Panc1 (cell line): ENCODE measurements around the gene MYADM. TPM values are rescaled to one million over a fixed set of nuclear protein-coding genes. Genes with fewer than 3 reads are reported as not detected.

ENCODE experiments used
- ATAC-seq: fragments of 200-7000 bp; cut with Tn5 transposase; 2 replicates; pipeline ENCODE4 v1.9.1; 2020; ENCODE audit warnings: mild to moderate bottlenecking, moderate library complexity
- BruUV-seq: library from RNA; stranded (reverse); fragments of 400-500 nt; replicated peaks from 2 replicates; lab custom pipeline; 2021; lab: Mats Ljungman, UMichigan
- CTCF ChIA-PET: fragments of 300-600 bp; sonication (Branson Sonifier 250); formaldehyde crosslinking; loops from one replicate; lab custom pipeline; 2022; ENCODE audit warnings: antibody characterized with exemption; lab: Charles Lee
- POLR2A ChIA-PET: fragments of 300-600 bp; sonication (Branson Sonifier 250); formaldehyde crosslinking; loops from one replicate; lab custom pipeline; 2022; ENCODE audit warnings: antibody characterized with exemption; lab: Charles Lee
- DNase-seq: peaks from one replicate; pipeline ENCODE4 v3.0.0-alpha.2; 2010; ENCODE audit warnings: low read depth, low spot score
- H3K27ac ChIP-seq: 2 replicates; pipeline ENCODE4 v1.5.1; 2011; ENCODE audit warnings: mild to moderate bottlenecking, low read length, inconsistent platforms
- H3K27me3 ChIP-seq: fragments of 200-500 bp; sonication (Bioruptor generic); 2 replicates; pipeline ENCODE4 v1.6.0; 2014; ENCODE audit warnings: low read length, inconsistent platforms; ENCODE audit not compliant: control insufficient read depth, insufficient read depth
- H3K36me3 ChIP-seq: fragments of 200-500 bp; sonication (Bioruptor generic); 2 replicates; pipeline ENCODE4 v1.5.1; 2014; ENCODE audit warnings: inconsistent platforms, mild to moderate bottlenecking, low read length, moderate library complexity; ENCODE audit not compliant: control insufficient read depth, insufficient read depth
- H3K4me1 ChIP-seq: 2 replicates; pipeline ENCODE4 v1.5.1; 2011; ENCODE audit warnings: inconsistent platforms, mild to moderate bottlenecking, low read length, moderate library complexity; ENCODE audit not compliant: control insufficient read depth, insufficient read depth
- H3K4me3 ChIP-seq, 2 experiments: 2 replicates each; pipeline ENCODE4 v1.5.1; 2011 to 2012; ENCODE audit warnings: low read depth in 2 of 2, low read length in 2 of 2, mild to moderate bottlenecking in 2 of 2, inconsistent platforms in 1 of 2, moderate library complexity in 1 of 2
- H3K9me3 ChIP-seq: fragments of 200-500 bp; sonication (Bioruptor generic); 2 replicates; pipeline ENCODE4 v1.5.1; 2014; ENCODE audit warnings: low read depth, mild to moderate bottlenecking, inconsistent platforms, low read length, moderate library complexity; ENCODE audit not compliant: control insufficient read depth, insufficient read depth
- CTCF ChIP-seq: fragments of 450-650 bp; IDR thresholded peaks from 2 replicates; pipeline ENCODE4 v1.5.1; 2017; ENCODE audit warnings: mild to moderate bottlenecking
- POLR2AphosphoS5 ChIP-seq: IDR thresholded peaks from 2 replicates; pipeline ENCODE4 v1.6.1; 2012; ENCODE audit warnings: mild to moderate bottlenecking, low read depth, low read length, moderate library complexity
- SIN3A ChIP-seq: IDR thresholded peaks from 2 replicates; pipeline ENCODE4 v1.6.1; 2012; ENCODE audit warnings: low read depth, mild to moderate bottlenecking, low read length, moderate library complexity, borderline replicate concordance; ENCODE audit not compliant: insufficient read depth
- TCF7L2 ChIP-seq: IDR thresholded peaks from 2 replicates; pipeline ENCODE4 v1.6.1; 2011; ENCODE audit warnings: mild to moderate bottlenecking, low read depth, low read length, inconsistent platforms
- in situ Hi-C: cut with HindIII; loops from 2 replicates; pipeline ENCODE4 v1.10.0; 2016; ENCODE audit warnings: low sequenced_read_pairs, low pct_unique_long_range_greater_than_20kb
- intact Hi-C: fragments of 100-400 bp; cut with micrococcal nuclease; formaldehyde crosslinking; loops from one replicate; pipeline ENCODE4 v1.10.0; 2022; ENCODE audit not compliant: unreplicated experiment
- total RNA-seq: library from RNA; stranded (reverse); gene quantifications from one replicate; pipeline ENCODE4 v1.2.1, GENCODE V29; 2021; ENCODE audit not compliant: unreplicated experiment
- TF ChIP-seq, protein P1 (sequence below), 2 experiments: IDR thresholded peaks; 2 replicates each; pipeline ENCODE4 v1.6.1; 2011 to 2012; ENCODE audit warnings: low read depth in 2 of 2, control low read depth in 1 of 2, low read length in 1 of 2, mild to moderate bottlenecking in 1 of 2, moderate library complexity in 1 of 2; ENCODE audit not compliant: insufficient read depth in 1 of 2

Gene MYADM
- total RNA-seq, 1 experiment from 2014 or later: 469 TPM

- CTCF ChIA-PET: no interaction called here
- DNase-seq (no peak), ATAC-seq (no peak)
- Histone ChIP-seq H3K27ac (no peak overlapping the region), H3K36me3 (no peaks in the 10 kb centered on the region), H3K9me3 (no peaks in the 10 kb centered on the region), H3K27me3 (no peaks in the 10 kb centered on the region), H3K4me1 (peaks cover 12% of the 10 kb centered on the region; the same call in 1 of the 2 replicates), H3K4me3 (no peak overlapping the region)
- in situ Hi-C loops: loop anchor here (10.0 to 25.0 kb wide), 2 partner anchors 56 to 137 kb away; no protein-coding TSS in a partner anchor
- no TSS peak for BruUV-seq
- intact Hi-C loops: no loop called here
- POLR2A ChIA-PET: no interaction called here
- TF ChIP-seq, protein P1, sequence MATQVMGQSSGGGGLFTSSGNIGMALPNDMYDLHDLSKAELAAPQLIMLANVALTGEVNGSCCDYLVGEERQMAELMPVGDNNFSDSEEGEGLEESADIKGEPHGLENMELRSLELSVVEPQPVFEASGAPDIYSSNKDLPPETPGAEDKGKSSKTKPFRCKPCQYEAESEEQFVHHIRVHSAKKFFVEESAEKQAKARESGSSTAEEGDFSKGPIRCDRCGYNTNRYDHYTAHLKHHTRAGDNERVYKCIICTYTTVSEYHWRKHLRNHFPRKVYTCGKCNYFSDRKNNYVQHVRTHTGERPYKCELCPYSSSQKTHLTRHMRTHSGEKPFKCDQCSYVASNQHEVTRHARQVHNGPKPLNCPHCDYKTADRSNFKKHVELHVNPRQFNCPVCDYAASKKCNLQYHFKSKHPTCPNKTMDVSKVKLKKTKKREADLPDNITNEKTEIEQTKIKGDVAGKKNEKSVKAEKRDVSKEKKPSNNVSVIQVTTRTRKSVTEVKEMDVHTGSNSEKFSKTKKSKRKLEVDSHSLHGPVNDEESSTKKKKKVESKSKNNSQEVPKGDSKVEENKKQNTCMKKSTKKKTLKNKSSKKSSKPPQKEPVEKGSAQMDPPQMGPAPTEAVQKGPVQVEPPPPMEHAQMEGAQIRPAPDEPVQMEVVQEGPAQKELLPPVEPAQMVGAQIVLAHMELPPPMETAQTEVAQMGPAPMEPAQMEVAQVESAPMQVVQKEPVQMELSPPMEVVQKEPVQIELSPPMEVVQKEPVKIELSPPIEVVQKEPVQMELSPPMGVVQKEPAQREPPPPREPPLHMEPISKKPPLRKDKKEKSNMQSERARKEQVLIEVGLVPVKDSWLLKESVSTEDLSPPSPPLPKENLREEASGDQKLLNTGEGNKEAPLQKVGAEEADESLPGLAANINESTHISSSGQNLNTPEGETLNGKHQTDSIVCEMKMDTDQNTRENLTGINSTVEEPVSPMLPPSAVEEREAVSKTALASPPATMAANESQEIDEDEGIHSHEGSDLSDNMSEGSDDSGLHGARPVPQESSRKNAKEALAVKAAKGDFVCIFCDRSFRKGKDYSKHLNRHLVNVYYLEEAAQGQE (IDR thresholded peaks at IDR 0.05; ENCODE audit: insufficient read depth in 1 of 2, low read depth in 2 of 2, low read length in 1 of 2): no peak
- TF ChIP-seq SIN3A (no peak), TCF7L2 (no peak), POLR2AphosphoS5 (no peak), CTCF (no peak)
These were observed 32.6 kb downstream of the MYADM start for GRCh38 chr19:53900191-53900860.

GRCh38 chr19:53903055-53903680 lies 35.5 kb downstream of the MYADM start:
- BruUV-seq: no TSS peak
- Histone ChIP-seq H3K27me3 (no peaks in the 10 kb centered on the region), H3K27ac (no peak overlapping the region), H3K4me3 (no peak overlapping the region), H3K4me1 (peaks cover 19% of the 10 kb centered on the region), H3K36me3 (no peaks in the 10 kb centered on the region), H3K9me3 (no peaks in the 10 kb centered on the region)
- DNase-seq (no peak), ATAC-seq (no peak)
- POLR2A ChIA-PET: no interaction called here
- no peak for TF ChIP-seq POLR2AphosphoS5
- TF ChIP-seq, protein P1 (IDR thresholded peaks at IDR 0.05; ENCODE audit: insufficient read depth in 1 of 2, low read depth in 2 of 2, low read length in 1 of 2): peak; percentile 97 to 99
- TF ChIP-seq CTCF: no peak
- TF ChIP-seq TCF7L2: no peak
- intact Hi-C loops: no loop called here
- in situ Hi-C loops: loop anchor here (10.0 to 25.0 kb wide), 2 partner anchors 58 to 134 kb away; no protein-coding TSS in a partner anchor
- CTCF ChIA-PET: interaction anchor here (0.6 kb wide), 1 partner anchor 50 kb away, joined by 4 read pairs; no protein-coding TSS in a partner anchor
